GM12872 (cell line): ENCODE data around the gene MOB2.

ENCODE experiments used
- CTCF ChIP-seq: IDR thresholded peaks from 3 replicates; pipeline ENCODE4 v1.5.1; 2011; ENCODE audit warnings: low read depth, mild to moderate bottlenecking, low read length, moderate library complexity; ENCODE audit not compliant: insufficient read depth

MOB2 gene

GRCh38 chr11:1504581-1505290 is 18.2 kb upstream of the MOB2 start:
- no peak for TF ChIP-seq CTCF

DNA sequence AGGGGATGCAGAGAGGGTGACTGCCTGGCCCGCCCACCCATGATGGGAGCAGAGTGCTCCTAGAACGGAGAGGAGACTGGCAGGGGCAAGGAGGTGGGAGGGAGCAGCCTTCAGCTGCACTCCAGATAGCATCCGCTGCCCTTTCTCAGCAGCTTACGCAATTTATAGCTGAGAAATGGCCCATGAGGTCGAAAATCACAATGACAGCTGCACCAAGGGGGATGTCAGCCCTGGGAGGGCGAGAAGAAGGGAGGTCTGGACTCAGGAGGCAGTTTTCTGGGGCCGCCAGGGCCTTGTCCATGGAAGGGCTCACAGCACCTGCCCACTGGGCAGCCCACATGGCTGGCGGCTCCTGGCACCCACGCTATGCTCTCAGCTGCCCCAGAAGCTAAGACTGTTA is 17.6 kb upstream of the MOB2 start:
- TF ChIP-seq CTCF: no peak

GRCh38 chr11:1503708-1504104 is 17.1 kb upstream of the MOB2 start:
- no peak for TF ChIP-seq CTCF

DNA sequence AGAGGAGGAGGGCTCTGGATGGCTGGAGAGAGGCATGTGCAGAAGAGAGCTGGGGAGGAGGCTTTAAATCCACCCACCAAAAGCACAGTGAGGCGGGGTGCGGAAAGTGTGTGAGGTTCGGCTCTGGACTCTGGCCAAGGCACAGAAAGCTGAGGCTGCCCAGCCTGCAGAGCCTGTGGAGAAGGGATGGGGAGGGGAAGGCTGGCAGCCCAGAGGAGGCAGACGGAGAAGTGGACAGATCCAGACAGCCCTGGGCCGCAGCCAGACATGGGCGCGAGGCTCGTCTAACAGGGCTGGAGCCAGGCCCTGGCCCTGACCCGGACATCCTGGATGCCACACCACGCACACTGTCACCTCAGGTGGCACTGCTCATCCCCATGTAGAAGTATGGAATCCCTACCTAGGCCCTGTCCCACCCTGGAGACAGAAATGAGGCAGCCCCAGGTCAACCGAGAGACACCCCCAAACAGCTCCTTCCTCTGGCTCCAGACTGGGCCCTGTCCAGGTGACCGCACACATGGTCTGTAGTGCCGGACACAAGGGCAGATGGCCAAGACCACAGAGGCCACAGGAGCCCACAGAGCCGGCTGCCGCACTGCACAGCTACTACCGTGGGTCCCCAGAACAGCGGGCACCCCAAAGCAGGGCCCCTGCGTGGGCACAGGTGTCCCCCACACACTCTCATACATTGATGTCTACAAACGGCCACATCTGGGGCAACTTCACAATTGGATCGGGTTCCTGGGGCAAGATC is 16.6 kb upstream of the MOB2 start:
- TF ChIP-seq CTCF: no peak

GRCh38 chr11:1502168-1502953 is 15.8 kb upstream of the MOB2 start:
- TF ChIP-seq CTCF: no peak

- no peak for TF ChIP-seq CTCF
Measured at GRCh38 chr11:1501421-1502167, 15.0 kb upstream of the MOB2 start.
